ENCODE data around the gene TP53I11.
A peak's percentile ranks its signal among the peaks of the same experiment; 100 is the strongest.

TP53I11 gene

GRCh38 chr11:44901120-44901633, 49.5 kb downstream of the TP53I11 start:
- Histone ChIP-seq H3K9me3 (ENCODE audit: control insufficient read depth in 5 of 5, low read length in 5 of 5) (peaks cover 0 to 8% (median 6%) of the 10 kb centered on the region in 5 donors), H3K36me3 (ENCODE audit: control insufficient read depth in 5 of 5, insufficient read depth in 5 of 5, low read length in 5 of 5) (peaks cover 0 to 6% (median 0%) of the 10 kb centered on the region in 5 donors), H3K9ac (ENCODE audit: low read length in 5 of 5) (no peak overlapping the region), H3K4me3 (ENCODE audit: low read depth in 1 of 5, low read length in 5 of 5) (no peak overlapping the region), H3K27me3 (ENCODE audit: control insufficient read depth in 5 of 5, insufficient read depth in 4 of 5, low read length in 5 of 5) (peaks cover 0 to 7% (median 0%) of the 10 kb centered on the region in 5 donors), H3K27ac (ENCODE audit: low read depth, low read length) (no peak overlapping the region), H3K4me1 (ENCODE audit: control insufficient read depth in 5 of 5, insufficient read depth in 5 of 5, low read length in 5 of 5) (no peaks in the 10 kb centered on the region)

GRCh38 chr11:44899959-44900358, 50.7 kb downstream of the TP53I11 start:
- Histone ChIP-seq H3K27me3 (ENCODE audit: control insufficient read depth in 5 of 5, insufficient read depth in 4 of 5, low read length in 5 of 5) (peaks cover 0 to 11% (median 4%) of the 10 kb centered on the region in 5 donors), H3K4me1 (ENCODE audit: control insufficient read depth in 5 of 5, insufficient read depth in 5 of 5, low read length in 5 of 5) (no peaks in the 10 kb centered on the region), H3K9ac (ENCODE audit: low read length in 5 of 5) (no peak overlapping the region), H3K27ac (ENCODE audit: low read depth, low read length) (no peak overlapping the region), H3K4me3 (ENCODE audit: low read depth in 1 of 5, low read length in 5 of 5) (no peak overlapping the region), H3K36me3 (ENCODE audit: control insufficient read depth in 5 of 5, insufficient read depth in 5 of 5, low read length in 5 of 5) (peaks cover 0 to 6% (median 0%) of the 10 kb centered on the region in 5 donors), H3K9me3 (ENCODE audit: control insufficient read depth in 5 of 5, low read length in 5 of 5) (peaks cover 0 to 8% (median 6%) of the 10 kb centered on the region in 5 donors)

DNA sequence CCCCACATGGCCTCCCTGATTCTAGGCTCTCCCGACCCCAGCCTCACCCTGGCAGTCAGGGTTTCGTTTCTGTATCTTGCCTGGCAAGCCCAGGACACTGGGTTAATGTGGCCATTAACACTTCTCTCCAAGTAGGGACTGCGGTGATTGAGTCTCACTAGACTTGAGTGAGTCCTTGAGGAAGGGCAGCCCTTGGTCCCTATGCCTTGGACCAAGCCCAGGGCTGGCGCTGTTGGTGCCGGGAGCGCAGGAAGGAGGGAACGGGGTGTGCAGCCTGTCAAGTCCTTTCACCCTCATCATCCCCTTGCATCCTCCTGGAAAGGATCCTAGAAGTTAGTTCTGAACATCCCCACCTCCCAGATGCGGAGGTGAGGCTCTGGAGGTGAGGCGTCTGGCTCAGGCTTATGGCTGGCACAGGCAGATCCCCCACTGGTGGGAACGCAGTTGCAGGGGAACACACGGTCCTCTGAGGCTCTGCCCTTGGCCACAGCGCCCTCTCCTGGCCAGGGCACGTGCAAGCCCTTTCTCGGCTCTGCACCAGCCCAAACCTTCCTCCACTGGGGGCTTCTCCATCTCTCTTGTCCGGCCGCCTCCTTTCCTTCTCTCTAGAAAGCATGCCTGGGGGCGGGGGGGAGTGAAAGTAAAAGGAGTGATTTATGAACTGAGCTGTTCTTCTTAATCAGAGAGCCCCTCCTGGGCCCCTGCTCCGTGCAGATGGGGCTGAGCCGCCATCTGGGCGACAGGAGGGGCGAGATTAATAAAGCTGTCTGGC, 56.7 kb downstream of the TP53I11 start:
- H3K27me3 ChIP-seq (ENCODE audit: control insufficient read depth in 5 of 5, insufficient read depth in 4 of 5, low read length in 5 of 5): peaks cover 0 to 18% (median 6%) of the 10 kb centered on the region in 5 donors
- H3K36me3 ChIP-seq (ENCODE audit: control insufficient read depth in 5 of 5, insufficient read depth in 5 of 5, low read length in 5 of 5): peaks cover 0 to 6% (median 0%) of the 10 kb centered on the region in 5 donors
- peaks cover 0 to 16% (median 5%) of the 10 kb centered on the region in 5 donors for H3K4me1 ChIP-seq (ENCODE audit: control insufficient read depth in 5 of 5, insufficient read depth in 5 of 5, low read length in 5 of 5)
- peaks cover 0 to 8% (median 6%) of the 10 kb centered on the region in 5 donors for H3K9me3 ChIP-seq (ENCODE audit: control insufficient read depth in 5 of 5, low read length in 5 of 5)
- H3K27ac ChIP-seq (ENCODE audit: low read depth, low read length): no peak overlapping the region
- H3K4me3 ChIP-seq (ENCODE audit: low read depth in 1 of 5, low read length in 5 of 5): peak overlapping the region in 2 of 5 donors; percentile 6 to 20
- no peak overlapping the region for H3K9ac ChIP-seq (ENCODE audit: low read length in 5 of 5)

- H3K9ac ChIP-seq (ENCODE audit: low read length in 5 of 5): no peak overlapping the region
- H3K4me3 ChIP-seq (ENCODE audit: low read depth in 1 of 5, low read length in 5 of 5): no peak overlapping the region
- H3K27ac ChIP-seq (ENCODE audit: low read depth, low read length): no peak overlapping the region
Observed at GRCh38 chr11:44893308-44893822, 57.3 kb downstream of the TP53I11 start.

GRCh38 chr11:44892843-44893242, 57.8 kb downstream of the TP53I11 start:
- H3K4me3 ChIP-seq (ENCODE audit: low read depth in 1 of 5, low read length in 5 of 5): no peak overlapping the region
- no peak overlapping the region for H3K9ac ChIP-seq (ENCODE audit: low read length in 5 of 5)
- H3K27me3 ChIP-seq (ENCODE audit: control insufficient read depth in 5 of 5, insufficient read depth in 4 of 5, low read length in 5 of 5): peaks cover 0 to 18% (median 6%) of the 10 kb centered on the region in 5 donors
- peaks cover 0 to 16% (median 5%) of the 10 kb centered on the region in 5 donors for H3K4me1 ChIP-seq (ENCODE audit: control insufficient read depth in 5 of 5, insufficient read depth in 5 of 5, low read length in 5 of 5)
- no peak overlapping the region for H3K27ac ChIP-seq (ENCODE audit: low read depth, low read length)
- H3K9me3 ChIP-seq (ENCODE audit: control insufficient read depth in 5 of 5, low read length in 5 of 5): no peaks in the 10 kb centered on the region
- no peaks in the 10 kb centered on the region for H3K36me3 ChIP-seq (ENCODE audit: control insufficient read depth in 5 of 5, insufficient read depth in 5 of 5, low read length in 5 of 5)

More at GRCh38 chr11:44893308-44893822, 57.3 kb downstream of the TP53I11 start:
- peaks cover 0 to under 1% (median 0%) of the 10 kb centered on the region in 5 donors for H3K9me3 ChIP-seq (ENCODE audit: control insufficient read depth in 5 of 5, low read length in 5 of 5)
- peaks cover 0 to 18% (median 6%) of the 10 kb centered on the region in 5 donors for H3K27me3 ChIP-seq (ENCODE audit: control insufficient read depth in 5 of 5, insufficient read depth in 4 of 5, low read length in 5 of 5)
- peaks cover 0 to 16% (median 5%) of the 10 kb centered on the region in 5 donors for H3K4me1 ChIP-seq (ENCODE audit: control insufficient read depth in 5 of 5, insufficient read depth in 5 of 5, low read length in 5 of 5)
- H3K36me3 ChIP-seq (ENCODE audit: control insufficient read depth in 5 of 5, insufficient read depth in 5 of 5, low read length in 5 of 5): no peaks in the 10 kb centered on the region

GRCh38 chr11:44889266-44889665, 61.4 kb downstream of the TP53I11 start:
- no peak overlapping the region for H3K9ac ChIP-seq (ENCODE audit: low read length in 5 of 5)
- peaks cover 0 to 28% (median 5%) of the 10 kb centered on the region in 5 donors for H3K4me1 ChIP-seq (ENCODE audit: control insufficient read depth in 5 of 5, insufficient read depth in 5 of 5, low read length in 5 of 5)
- H3K27me3 ChIP-seq (ENCODE audit: control insufficient read depth in 5 of 5, insufficient read depth in 4 of 5, low read length in 5 of 5): peaks cover 0 to 9% (median 0%) of the 10 kb centered on the region in 5 donors
- H3K36me3 ChIP-seq (ENCODE audit: control insufficient read depth in 5 of 5, insufficient read depth in 5 of 5, low read length in 5 of 5): no peaks in the 10 kb centered on the region
- H3K4me3 ChIP-seq (ENCODE audit: low read depth in 1 of 5, low read length in 5 of 5): no peak overlapping the region
- no peak overlapping the region for H3K27ac ChIP-seq (ENCODE audit: low read depth, low read length)
- no peaks in the 10 kb centered on the region for H3K9me3 ChIP-seq (ENCODE audit: control insufficient read depth in 5 of 5, low read length in 5 of 5)

- H3K27ac ChIP-seq (ENCODE audit: low read depth, low read length): no peak overlapping the region
- peaks cover 0 to 5% (median 0%) of the 10 kb centered on the region in 5 donors for H3K27me3 ChIP-seq (ENCODE audit: control insufficient read depth in 5 of 5, insufficient read depth in 4 of 5, low read length in 5 of 5)
- H3K9ac ChIP-seq (ENCODE audit: low read length in 5 of 5): no peak overlapping the region
Observed at GRCh38 chr11:44887636-44888035, 63.0 kb downstream of the TP53I11 start.

GRCh38 chr11:44886790-44887140, 63.9 kb downstream of the TP53I11 start:
- H3K9ac ChIP-seq (ENCODE audit: low read length in 5 of 5): no peak overlapping the region

More at GRCh38 chr11:44887636-44888035, 63.0 kb downstream of the TP53I11 start:
- Histone ChIP-seq H3K4me3 (ENCODE audit: low read depth in 1 of 5, low read length in 5 of 5) (no peak overlapping the region), H3K9me3 (ENCODE audit: control insufficient read depth in 5 of 5, low read length in 5 of 5) (no peaks in the 10 kb centered on the region), H3K36me3 (ENCODE audit: control insufficient read depth in 5 of 5, insufficient read depth in 5 of 5, low read length in 5 of 5) (no peaks in the 10 kb centered on the region), H3K4me1 (ENCODE audit: control insufficient read depth in 5 of 5, insufficient read depth in 5 of 5, low read length in 5 of 5) (peaks cover 0 to 13% (median 0%) of the 10 kb centered on the region in 5 donors)

DNA sequence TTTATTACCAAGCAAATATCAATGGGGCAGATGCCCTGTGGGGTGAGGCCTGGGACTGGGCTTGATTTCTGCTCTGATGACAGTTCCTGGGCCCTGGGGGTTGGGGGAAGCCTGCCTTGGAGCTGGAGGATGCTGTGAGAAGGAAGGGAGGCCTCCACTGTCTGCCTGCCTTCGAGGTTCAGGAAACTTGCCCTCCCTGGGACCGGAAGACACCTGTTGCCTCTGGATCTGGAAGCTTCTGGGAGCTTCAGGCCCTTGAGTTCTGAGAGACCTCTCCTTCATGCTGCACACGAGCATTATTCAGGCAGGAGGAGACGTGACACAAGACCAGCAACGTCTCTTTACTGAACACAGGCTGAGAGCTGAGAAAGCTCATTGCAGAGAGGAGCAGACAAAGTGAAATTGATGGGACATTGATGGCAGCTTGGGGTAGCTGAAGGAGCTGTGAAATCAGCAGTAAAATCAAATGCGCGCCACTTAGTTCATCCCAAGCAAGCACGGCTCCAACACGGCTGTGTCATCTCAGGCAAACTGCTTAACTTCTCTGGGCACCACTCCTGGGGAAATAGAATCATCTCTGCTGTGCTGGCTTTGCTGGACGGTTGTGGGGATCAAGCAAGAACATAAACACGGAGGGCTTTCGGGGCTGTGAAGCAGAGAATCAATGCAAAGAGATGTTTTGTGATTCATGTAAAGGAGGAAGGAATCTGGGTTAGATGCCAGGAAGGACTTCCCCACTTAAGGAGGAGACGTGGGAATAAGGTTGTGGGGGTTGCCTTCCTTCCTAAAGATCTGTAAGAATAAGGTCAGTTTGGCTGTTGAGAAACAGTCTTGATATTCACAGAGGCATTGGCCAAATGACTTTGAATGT, 64.5 kb downstream of the TP53I11 start:
- H3K27ac ChIP-seq (ENCODE audit: low read depth, low read length): no peak overlapping the region
- H3K4me1 ChIP-seq (ENCODE audit: control insufficient read depth in 5 of 5, insufficient read depth in 5 of 5, low read length in 5 of 5): peaks cover 0 to 23% (median 1%) of the 10 kb centered on the region in 5 donors
- no peaks in the 10 kb centered on the region for H3K36me3 ChIP-seq (ENCODE audit: control insufficient read depth in 5 of 5, insufficient read depth in 5 of 5, low read length in 5 of 5)
- peaks cover 0 to 3% (median 0%) of the 10 kb centered on the region in 5 donors for H3K27me3 ChIP-seq (ENCODE audit: control insufficient read depth in 5 of 5, insufficient read depth in 4 of 5, low read length in 5 of 5)
- no peaks in the 10 kb centered on the region for H3K9me3 ChIP-seq (ENCODE audit: control insufficient read depth in 5 of 5, low read length in 5 of 5)
- H3K4me3 ChIP-seq (ENCODE audit: low read depth in 1 of 5, low read length in 5 of 5): no peak overlapping the region
- no peak overlapping the region for H3K9ac ChIP-seq (ENCODE audit: low read length in 5 of 5)

More at GRCh38 chr11:44886790-44887140, 63.9 kb downstream of the TP53I11 start:
- no peaks in the 10 kb centered on the region for H3K9me3 ChIP-seq (ENCODE audit: control insufficient read depth in 5 of 5, low read length in 5 of 5)
- peaks cover 0 to 19% (median 1%) of the 10 kb centered on the region in 5 donors for H3K4me1 ChIP-seq (ENCODE audit: control insufficient read depth in 5 of 5, insufficient read depth in 5 of 5, low read length in 5 of 5)
- no peaks in the 10 kb centered on the region for H3K36me3 ChIP-seq (ENCODE audit: control insufficient read depth in 5 of 5, insufficient read depth in 5 of 5, low read length in 5 of 5)
- no peak overlapping the region for H3K27ac ChIP-seq (ENCODE audit: low read depth, low read length)
- no peak overlapping the region for H3K4me3 ChIP-seq (ENCODE audit: low read depth in 1 of 5, low read length in 5 of 5)
- H3K27me3 ChIP-seq (ENCODE audit: control insufficient read depth in 5 of 5, insufficient read depth in 4 of 5, low read length in 5 of 5): peaks cover 0 to 3% (median 0%) of the 10 kb centered on the region in 5 donors
